Measurements from ENCODE around the gene RAB20.
"Not testable (repeated sequence)": the region's sequence is repeated elsewhere in the genome, so short reads cannot be mapped to it uniquely, and the experiment has no call there.

RAB20 gene

DNA sequence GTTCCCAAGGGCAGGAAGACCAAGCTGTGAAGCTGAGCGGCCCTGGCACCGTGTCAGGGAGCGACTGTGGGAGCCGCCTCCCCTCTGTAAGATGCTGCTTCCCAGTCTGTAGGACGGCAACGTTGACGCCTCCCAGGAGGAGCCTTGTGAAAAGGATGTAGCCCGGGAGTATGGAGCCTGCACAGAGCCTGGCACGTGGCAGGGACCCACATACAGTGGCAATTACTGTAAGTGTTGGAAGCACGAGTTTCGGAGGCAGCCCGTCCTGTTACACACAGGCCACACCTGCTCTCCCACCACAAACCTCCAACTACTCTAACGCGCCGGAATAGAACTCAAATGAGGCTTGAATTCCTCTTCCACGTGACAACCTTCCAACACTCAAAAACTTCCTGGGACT lies 6.6 kb downstream of the RAB20 start:
- no peak for DNase-seq (ENCODE audit: low spot score)

GRCh38 chr13:110554227-110554836 lies 7.2 kb downstream of the RAB20 start:
- no peak for DNase-seq (ENCODE audit: low spot score)

DNA sequence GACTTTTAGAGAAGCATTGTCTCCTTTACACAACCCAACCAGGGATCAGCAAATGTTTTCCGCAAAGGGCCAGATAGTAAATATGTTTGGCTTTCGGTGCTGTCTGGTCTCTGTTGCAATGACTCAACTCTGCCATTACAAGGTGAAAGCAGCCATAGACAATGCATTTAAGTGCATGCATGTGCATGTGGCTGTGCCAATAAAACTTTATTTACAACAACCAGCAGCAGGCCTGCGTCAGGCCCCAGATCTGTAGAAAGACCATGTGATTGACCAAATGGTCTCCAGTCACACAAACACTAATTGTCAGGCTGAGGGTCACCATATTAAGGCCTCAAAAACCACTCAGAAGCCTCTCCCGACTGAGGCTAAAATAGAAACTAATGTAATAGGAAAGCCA lies 8.1 kb downstream of the RAB20 start:
- DNase-seq (ENCODE audit: low spot score): no peak

DNA sequence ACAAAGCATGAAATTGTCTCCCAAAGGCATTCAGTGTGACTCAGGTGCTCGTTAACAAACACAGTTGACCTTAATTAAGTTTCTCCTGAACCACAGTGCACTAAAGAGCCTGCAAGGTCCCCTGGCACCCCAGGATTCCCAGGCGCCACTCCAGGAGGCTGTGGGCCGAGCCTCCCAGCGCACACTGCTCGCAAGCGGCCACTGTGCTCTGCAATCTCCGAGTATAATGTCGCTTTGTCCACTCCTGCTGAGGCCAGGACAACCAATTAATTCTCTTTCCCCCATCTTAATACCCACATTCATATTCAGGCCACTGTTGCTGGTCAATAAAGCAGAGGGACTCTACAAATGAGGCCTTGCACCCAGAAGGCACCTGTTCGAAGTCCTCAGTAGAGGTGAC lies 8.8 kb downstream of the RAB20 start:
- peak; percentile 54 for DNase-seq (ENCODE audit: low spot score)

- no peak for DNase-seq (ENCODE audit: low spot score)
These were observed 10.2 kb downstream of the RAB20 start for GRCh38 chr13:110551284-110551683.

DNA sequence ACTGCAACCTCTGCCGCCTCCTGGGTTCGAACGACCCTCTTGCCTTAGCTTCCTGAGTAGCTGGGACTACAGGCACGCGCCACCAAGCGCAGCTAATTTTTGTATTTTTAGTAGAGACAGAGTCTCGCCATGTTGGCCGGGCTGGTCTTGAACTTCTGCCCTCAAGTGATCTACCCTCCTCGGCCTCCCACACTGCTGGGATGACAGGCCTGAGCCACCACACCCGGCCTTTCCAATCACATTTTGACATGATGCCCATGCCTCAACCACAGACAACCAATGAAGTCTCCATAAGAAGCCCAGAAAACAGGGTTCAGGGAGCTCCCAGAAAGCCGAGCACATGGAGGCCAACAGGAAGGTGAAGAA lies 11.7 kb downstream of the RAB20 start:
- DNase-seq (ENCODE audit: low spot score): no peak

DNA sequence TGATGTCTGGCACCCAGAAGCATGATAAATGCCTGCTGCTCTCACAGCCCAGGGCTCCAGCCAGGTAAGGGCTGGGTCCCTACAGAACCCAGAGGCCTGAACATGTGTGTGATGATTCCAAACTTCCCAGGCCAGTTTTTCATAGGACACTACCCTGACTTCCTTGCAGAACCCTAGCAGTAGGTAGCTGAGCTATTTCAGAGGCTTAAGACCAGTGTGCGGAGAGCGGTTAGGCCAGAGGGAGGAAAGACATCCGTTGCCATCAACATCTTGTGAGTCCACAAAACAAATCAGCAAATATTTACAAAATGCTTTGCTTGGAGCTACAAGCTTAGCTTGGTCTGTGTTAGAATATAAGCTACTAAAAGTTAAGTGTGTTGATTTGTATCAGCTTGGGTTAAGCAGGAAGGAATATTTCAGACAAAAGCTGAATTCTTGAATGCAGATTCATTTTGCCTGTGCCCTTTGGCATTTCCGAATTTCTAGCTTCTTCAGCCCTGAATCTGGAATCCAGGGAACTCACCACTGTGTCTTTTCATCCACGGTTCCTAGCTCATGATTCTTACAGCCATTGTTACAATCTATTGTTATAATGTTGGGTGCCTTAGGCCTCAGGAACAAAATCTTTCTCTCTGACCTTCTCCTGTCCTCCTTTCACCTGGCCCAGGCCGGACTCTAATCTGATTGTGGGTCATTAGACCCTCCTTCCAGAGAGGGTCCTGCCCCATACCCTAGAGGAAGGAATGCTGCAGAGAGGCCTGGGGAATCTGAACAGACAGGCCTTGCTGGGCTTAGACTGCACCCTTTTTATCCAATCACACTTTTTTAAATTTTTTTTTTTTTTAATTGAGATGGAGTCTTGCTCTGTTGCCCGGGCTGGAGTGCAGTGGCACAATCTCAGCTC lies 12.4 kb downstream of the RAB20 start:
- no peak for DNase-seq (ENCODE audit: low spot score)

DNA sequence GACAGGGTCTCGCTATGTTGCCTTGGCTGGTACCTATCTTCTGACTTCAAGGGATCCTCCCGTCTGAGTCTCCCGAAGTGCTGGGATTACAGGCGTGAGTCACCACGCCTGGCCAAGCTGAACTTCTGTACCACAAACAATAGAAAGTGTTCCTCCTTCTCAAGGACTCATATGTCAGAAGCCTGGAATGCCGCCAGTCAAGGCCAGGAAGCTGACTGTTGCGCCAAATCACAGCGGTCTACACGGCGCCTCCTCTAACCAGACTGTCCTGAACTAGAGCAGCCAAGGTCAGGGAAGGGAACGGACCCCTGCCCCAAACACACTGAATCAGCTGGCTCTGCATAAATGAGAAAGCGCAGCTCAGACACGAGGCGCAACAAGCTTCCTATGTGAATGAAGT lies 14.6 kb downstream of the RAB20 start:
- DNase-seq (ENCODE audit: low spot score): no peak

- DNase-seq (ENCODE audit: low spot score): no peak
These were observed 15.1 kb downstream of the RAB20 start for GRCh38 chr13:110546378-110546777.

DNA sequence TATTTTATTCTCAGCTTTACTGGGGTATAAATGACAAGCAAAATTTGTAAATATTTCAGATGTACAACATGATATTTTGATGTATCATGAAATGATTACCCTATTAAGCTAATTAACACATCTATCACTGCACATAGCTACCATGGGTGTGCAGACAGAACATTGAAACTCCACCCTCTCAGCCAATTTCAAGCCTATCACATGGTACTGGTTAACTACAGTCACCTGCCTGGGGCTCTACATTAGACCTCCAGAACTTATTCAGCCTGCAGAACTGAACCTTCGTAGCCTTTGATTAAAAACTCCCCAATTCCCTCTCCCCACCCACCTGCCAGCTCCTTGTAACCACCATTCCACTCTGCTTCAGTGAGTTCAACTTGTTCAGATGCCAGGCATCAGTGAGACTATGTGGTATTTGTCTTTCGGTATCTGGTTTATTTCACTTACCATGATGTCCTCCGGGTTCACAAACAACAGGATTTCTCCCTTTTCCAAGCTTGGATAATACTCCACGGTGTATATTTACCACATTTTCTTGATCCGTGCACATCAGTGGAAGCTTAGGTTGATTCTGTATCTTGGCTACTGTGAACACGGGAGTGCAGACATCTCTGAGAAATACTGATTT lies 19.2 kb downstream of the RAB20 start:
- DNase-seq (ENCODE audit: low spot score): no peak

- no peak for DNase-seq (ENCODE audit: low spot score)
These were observed 20.0 kb downstream of the RAB20 start for GRCh38 chr13:110541526-110541920.

DNA sequence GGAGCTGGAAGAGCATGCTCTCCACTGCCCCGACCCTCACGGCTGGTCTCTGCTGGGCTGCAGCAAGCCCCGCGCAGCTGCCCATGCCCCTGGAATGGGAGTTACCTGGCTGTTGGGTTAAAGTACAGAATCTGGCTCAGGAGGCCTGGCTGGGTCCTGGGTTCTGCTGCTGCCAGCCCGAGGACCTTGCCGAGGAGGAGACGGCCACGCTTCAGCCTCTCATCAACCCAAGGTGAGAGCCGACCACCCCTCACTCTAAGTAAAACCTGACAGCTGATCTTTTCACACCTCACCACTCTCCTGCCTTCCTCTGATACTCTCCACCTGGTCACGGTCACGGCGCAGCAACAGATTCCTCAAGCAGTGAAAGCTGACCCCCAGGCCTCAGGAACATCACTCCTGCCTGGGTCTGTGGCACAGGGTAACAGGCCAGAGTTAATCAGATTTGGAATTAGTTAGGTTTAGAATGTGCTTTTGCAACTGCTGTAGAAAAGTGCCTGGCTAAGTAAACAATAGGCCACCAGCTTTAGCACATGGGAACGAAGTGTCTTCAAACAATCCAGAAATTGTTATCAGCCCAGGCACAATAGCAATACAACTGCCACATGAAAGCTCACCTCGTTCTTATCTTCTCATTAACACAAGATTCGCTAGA lies 20.5 kb downstream of the RAB20 start:
- DNase-seq (ENCODE audit: low spot score): no peak

- DNase-seq (ENCODE audit: low spot score): no peak
These were observed 21.6 kb downstream of the RAB20 start for GRCh38 chr13:110539894-110540293.

- DNase-seq (ENCODE audit: low spot score): no peak
These were observed 22.9 kb downstream of the RAB20 start for GRCh38 chr13:110538632-110539031.

DNA sequence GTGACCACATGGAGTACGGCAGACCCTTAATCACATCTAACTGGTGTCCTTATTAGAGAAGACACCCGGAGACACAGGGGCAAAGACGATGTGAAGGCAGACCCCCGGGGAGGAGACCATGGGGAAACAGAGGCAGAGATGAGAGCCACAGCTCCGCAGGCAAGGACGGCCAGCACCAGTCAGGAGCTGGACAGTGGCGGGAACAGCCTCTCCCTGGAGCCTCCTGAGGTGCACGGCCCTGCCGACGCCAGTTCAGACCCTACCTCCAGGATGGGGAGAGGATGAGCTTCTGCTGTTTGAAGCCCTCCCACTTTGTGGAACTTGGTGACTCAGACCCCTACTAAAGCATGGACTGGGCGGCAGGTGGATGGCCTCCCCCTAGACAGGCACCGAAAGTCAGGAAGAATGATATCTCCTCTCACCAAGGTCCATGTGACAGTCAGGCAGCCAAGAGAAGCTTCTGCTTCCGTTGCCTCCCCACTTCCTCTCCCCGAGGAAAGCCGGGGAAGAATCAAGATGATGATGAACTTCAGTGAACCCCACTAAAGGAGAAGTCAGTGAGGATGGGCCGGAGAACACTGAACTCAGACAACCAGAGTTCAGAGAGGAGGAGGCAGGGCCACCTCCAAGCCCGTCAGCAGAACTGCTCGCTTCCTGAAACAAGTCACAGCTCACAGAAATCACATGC lies 25.4 kb downstream of the RAB20 start:
- peak; percentile 92 for DNase-seq (ENCODE audit: low spot score)

DNA sequence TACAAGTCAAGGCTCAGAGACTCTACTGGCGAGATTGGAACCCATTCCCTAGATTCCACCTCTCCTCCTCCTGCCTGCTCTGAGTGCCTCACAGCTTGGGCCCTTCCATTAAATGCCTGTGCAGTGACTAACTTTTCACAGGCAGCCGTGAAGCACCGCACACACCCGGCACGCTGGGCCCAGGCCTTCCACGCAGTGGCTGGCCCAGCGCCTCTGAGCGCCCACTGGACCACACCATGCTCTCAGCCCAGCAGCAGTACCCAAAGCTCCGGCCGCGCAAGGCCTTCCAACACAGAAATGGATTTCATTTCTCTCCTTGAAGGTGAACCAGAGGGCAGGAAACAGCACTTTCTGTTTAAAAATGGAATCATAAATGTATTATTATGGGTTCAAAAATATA lies 26.0 kb downstream of the RAB20 start:
- DNase-seq (ENCODE audit: low spot score): no peak

DNA sequence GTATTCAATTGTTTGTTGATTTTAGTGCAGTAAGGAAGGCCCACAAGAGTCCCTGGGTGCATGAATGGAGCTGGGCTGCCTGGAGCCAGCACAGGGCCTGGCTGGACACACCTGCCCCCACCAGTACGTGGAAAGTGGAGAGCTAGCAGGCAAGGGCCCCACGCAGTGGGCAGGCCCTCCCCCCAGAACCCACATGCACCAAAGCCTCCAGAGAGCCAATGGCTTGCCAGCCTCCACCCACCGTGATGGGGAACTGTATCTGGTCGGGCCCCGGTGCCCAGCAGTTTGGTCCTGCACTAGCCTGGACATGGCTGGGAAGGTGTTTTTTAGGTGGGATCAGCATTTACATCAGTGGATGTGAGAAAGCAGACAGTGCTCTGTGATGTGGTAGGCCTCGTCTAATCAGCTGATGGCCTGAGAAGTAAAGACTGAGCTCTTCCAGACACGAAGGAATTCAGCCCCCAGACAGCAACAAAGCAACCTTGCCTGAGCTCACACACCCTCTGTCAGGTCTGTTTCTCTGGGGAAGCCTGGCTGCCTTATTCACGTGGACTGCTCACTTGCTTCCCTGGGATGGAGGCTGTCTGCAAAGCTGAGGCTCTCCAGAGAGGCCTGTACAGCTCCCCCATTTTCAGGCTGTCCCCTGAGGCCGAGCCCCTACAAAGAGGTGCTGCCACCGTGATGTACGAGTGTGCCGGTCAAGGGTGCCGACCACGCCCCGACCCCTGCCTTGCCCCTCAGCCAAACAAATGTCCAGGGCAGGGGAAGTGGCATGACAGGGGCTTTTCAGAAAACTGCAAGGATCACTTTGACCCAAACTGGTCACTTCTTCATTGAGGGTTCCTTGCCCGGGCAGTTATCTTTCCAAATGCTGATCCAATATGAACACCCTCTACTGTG lies 27.5 kb downstream of the RAB20 start:
- no peak for DNase-seq (ENCODE audit: low spot score)

DNA sequence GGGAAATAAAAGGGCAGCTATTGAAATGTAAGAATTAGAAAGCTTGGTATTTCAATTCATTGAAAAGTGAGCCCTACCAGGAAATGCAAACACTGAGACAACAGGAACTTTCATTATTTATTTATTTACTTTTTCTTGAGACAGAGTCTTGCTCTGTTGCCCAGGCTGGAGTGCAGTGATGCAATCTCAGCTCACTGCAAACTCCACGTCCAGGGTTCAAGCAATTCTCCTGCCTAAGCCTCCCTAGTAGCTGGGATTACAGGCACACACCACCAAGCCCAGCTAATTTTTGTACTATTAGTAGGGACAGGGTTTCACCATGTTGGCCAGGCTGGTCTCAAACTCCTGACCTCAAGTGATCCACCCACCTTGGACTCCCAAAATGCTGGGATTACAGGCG lies 29.3 kb downstream of the RAB20 start:
- DNase-seq (ENCODE audit: low spot score): not testable (repeated sequence)

GRCh38 chr13:110531671-110532083 lies 29.8 kb downstream of the RAB20 start:
- peak; percentile 56 for DNase-seq (ENCODE audit: low spot score)

DNA sequence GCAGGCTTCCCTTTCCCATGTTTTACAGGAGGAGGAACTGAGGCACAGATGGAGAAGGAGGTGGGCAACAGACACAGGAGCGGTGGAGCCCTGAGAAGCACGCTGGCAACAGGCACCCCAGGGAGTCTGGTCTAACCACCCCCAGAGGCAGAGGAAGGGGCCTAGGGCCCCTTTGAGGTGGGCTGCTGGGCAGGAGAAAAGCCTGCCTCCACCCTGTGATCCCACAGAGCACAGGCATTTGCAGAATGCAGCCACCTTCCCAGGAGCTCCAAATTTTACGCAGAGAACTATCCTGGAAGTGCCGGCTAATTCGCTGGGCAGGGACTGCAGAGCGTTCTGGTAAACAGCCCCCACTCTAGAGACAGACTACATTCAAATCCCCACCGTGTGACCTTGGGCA lies 30.4 kb downstream of the RAB20 start:
- no peak for DNase-seq (ENCODE audit: low spot score)

All from pons (tissue), 1 donor.